Activated CD4-positive, alpha-beta T cell treated with anti-CD3 and anti-CD28 coated beads, Interleukin-2, Interleukin-4, amounts not matched to agents 100 ng/mL and 50 ng/mL, durations not matched to agents 16 hours and 8 hours (primary cell): ENCODE data around the gene ZNF438.

ENCODE experiments used
- DNase-seq: peaks from one replicate; pipeline ENCODE4 v3.0.0-alpha.2; 2020; ENCODE audit warnings: low spot score

Gene ZNF438

GRCh38 chr10:30878920-30879319, 152.7 kb downstream of the ZNF438 start:
- DNase-seq = no peak

- no peak for DNase-seq
These were observed 154.6 kb downstream of the ZNF438 start for GRCh38 chr10:30877111-30877510.

- no peak for DNase-seq
These were observed 158.3 kb downstream of the ZNF438 start for GRCh38 chr10:30873411-30873810.

GRCh38 chr10:30870896-30871295, 160.8 kb downstream of the ZNF438 start:
- DNase-seq = no peak

GRCh38 chr10:30869566-30869965, 162.1 kb downstream of the ZNF438 start:
- DNase-seq = no peak

- no peak for DNase-seq
These were observed 163.1 kb downstream of the ZNF438 start for GRCh38 chr10:30868611-30869010.

- DNase-seq = no peak
These were observed 164.8 kb downstream of the ZNF438 start for GRCh38 chr10:30866896-30867295.

- no peak for DNase-seq
These were observed 166.3 kb downstream of the ZNF438 start for GRCh38 chr10:30865141-30865926.

GRCh38 chr10:30863516-30864210, 168.0 kb downstream of the ZNF438 start:
- no peak for DNase-seq

GRCh38 chr10:30862486-30862885, 169.2 kb downstream of the ZNF438 start:
- DNase-seq = no peak

GRCh38 chr10:30861976-30862375, 169.7 kb downstream of the ZNF438 start:
- no peak for DNase-seq

- no peak for DNase-seq
These were observed 170.4 kb downstream of the ZNF438 start for GRCh38 chr10:30861221-30861620.

- no peak for DNase-seq
These were observed 173.2 kb downstream of the ZNF438 start for GRCh38 chr10:30858499-30858898.

- no peak for DNase-seq
These were observed 173.9 kb downstream of the ZNF438 start for GRCh38 chr10:30857803-30858202.

GRCh38 chr10:30855131-30855530, 176.5 kb downstream of the ZNF438 start:
- DNase-seq = no peak

- DNase-seq = no peak
These were observed 177.0 kb downstream of the ZNF438 start for GRCh38 chr10:30854656-30855055.

GRCh38 chr10:30853066-30853465, 178.6 kb downstream of the ZNF438 start:
- DNase-seq = no peak

GRCh38 chr10:30850776-30851175, 180.9 kb downstream of the ZNF438 start:
- no peak for DNase-seq

- DNase-seq = no peak
These were observed 182.2 kb downstream of the ZNF438 start for GRCh38 chr10:30849231-30850035.

- no peak for DNase-seq
These were observed 183.2 kb downstream of the ZNF438 start for GRCh38 chr10:30848396-30849032.

- no peak for DNase-seq
These were observed 184.0 kb downstream of the ZNF438 start for GRCh38 chr10:30847642-30848041.

- DNase-seq = no peak
These were observed 184.5 kb downstream of the ZNF438 start for GRCh38 chr10:30847199-30847598.
